Activated CD8-positive, alpha-beta T cell treated with anti-CD3 and anti-CD28 coated beads for 36 hours (primary cell): ENCODE measurements around the gene EN1. TPM values are rescaled to one million over a fixed set of nuclear protein-coding genes. Genes with fewer than 3 reads are reported as not detected.

Experiments
- ATAC-seq: fragments of 200-7000 bp; cut with Tn5 transposase; one replicate; pipeline ENCODE4 v1.10.0; 2021; ENCODE audit warnings: mild to moderate bottlenecking, moderate library complexity
- CTCF ChIA-PET: fragments of 350-600 bp; sonication (Branson Sonifier 250); formaldehyde crosslinking; loops from one replicate; lab custom pipeline; 2021; ENCODE audit warnings: antibody characterized with exemption; lab: Charles Lee
- POLR2A ChIA-PET: fragments of 350-600 bp; sonication (Branson Sonifier 250); formaldehyde crosslinking; loops from one replicate; lab custom pipeline; 2021; ENCODE audit warnings: antibody characterized with exemption; lab: Charles Lee
- DNase-seq: peaks from one replicate; pipeline ENCODE4 v3.0.0-alpha.2; 2020
- H3K27ac Mint-ChIP-seq: one replicate; pipeline ENCODE4 v1.8.0; 2021; ENCODE audit warnings: mild to moderate bottlenecking, mixed read lengths
- H3K27me3 Mint-ChIP-seq: one replicate; pipeline ENCODE4 v1.8.0; 2021; ENCODE audit warnings: mixed read lengths
- H3K36me3 Mint-ChIP-seq: one replicate; pipeline ENCODE4 v1.8.0; 2021; ENCODE audit warnings: low read depth, mixed read lengths
- H3K4me1 Mint-ChIP-seq: one replicate; pipeline ENCODE4 v1.8.0; 2021; ENCODE audit warnings: low read depth, mixed read lengths
- H3K4me3 Mint-ChIP-seq: one replicate; pipeline ENCODE4 v1.8.0; 2021; ENCODE audit warnings: mild to moderate bottlenecking, moderate library complexity, mixed read lengths
- H3K9me3 Mint-ChIP-seq: one replicate; pipeline ENCODE4 v1.8.0; 2021; ENCODE audit warnings: mixed read lengths
- CTCF ChIP-seq: fragments of 200-600 bp; IDR thresholded peaks from one replicate; pipeline ENCODE4 v1.8.0; 2022; ENCODE audit warnings: antibody characterized with exemption, mild to moderate bottlenecking
- intact Hi-C: fragments of 100-400 bp; cut with micrococcal nuclease; formaldehyde crosslinking; loops from one replicate; pipeline ENCODE4 v1.10.0; 2022
- total RNA-seq, 2 experiments: library from RNA; stranded (reverse); gene quantifications; one replicate each; pipeline ENCODE4 v1.2.3, GENCODE V29; 2021

EN1 gene
- total RNA-seq, 2 experiments from 2014 or later = not detected

DNA sequence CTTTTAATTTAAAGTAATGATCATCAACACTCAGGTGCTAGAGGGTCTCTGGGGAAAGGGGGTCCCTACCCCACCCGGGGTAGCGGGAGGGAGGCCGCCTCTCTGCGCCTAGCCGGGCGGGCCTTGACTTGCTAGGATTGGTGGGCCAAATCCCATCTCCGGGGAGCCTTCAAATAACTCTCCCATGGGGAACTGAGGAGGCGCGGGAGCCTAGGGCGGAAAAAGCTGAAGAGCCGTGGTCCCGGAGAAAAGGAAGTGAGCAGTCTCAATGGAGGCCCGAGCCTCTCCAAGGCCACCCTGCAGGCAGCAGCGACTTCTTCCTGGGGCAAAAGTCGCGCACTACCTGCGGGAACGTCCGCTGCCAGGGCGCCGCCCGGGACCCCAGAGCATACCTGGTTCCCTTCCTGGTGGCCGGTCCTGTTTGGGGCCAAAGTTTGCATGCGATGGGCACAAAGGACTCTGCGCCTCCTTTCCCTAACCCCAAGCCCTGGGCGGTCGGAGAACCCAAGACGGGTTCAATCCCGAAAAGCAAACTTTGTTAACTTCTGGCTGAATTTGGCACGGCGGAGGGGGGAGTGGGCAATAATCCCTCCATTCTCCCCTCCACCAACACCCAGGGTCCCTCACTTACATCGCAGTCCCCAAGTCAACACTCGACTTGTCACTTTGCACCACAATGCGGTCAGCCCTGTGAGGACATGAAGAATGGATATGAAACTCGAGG, 13.6 kb downstream of the EN1 start:
- Mint-ChIP-seq H3K9me3 (no peaks in the 10 kb centered on the region), H3K36me3 (no peaks in the 10 kb centered on the region), H3K27me3 (peaks cover 78% of the 10 kb centered on the region), H3K4me3 (no peak overlapping the region), H3K27ac (no peak overlapping the region), H3K4me1 (peaks cover 9% of the 10 kb centered on the region)
- intact Hi-C loops = no loop called here
- no peak for TF ChIP-seq CTCF
- ATAC-seq = no peak
- ChIA-PET CTCF (interaction anchor here (2.3 kb wide), 1 partner anchor 22 kb away, joined by 9 read pairs; no protein-coding TSS in a partner anchor), POLR2A (no interaction called here)
- DNase-seq = no peak

DNA sequence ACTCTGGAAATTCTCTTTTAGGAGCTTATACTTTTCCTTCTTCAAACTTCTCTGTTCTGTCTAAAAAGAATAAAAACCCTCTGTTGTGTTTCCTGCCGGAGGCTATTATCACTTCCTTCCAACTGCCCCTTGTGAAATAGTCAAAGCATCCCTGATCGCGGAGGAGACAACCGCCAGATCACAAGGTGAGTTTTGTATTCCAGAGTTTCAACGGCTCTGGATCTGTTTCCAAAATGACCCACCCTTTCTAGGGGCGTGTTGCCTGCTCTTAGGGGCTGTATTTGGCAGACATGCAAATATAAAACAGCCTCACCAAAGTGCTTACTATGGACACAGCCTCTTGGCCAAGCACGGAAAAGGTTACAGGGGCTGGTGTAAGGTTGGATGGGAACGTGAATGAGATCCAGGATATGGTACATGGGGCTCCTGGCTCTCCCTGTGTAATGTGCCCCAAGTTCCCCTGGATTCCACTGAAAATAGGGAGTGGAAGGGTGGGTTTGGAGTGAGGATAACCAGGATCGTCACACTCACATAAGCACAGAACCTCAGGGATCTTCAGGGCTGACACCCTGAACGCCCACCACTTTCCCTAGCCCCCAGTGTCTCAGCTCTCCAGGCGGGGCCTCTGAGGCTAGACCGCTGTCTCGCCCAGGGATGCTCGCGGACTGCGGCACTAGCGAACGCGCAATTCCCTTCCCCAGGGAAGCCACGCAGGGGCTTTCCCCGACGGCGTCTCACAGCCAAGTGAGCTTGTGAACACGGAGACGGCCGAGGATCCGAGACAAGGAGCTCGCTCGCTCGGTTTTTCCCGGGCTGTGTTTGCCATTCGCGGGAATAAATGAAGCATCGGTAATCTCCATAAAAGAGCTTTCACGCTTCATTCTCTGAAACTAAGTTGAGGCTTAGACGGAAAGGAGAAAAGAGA, 14.4 kb downstream of the EN1 start:
- intact Hi-C loops = no loop called here
- no peaks in the 10 kb centered on the region for H3K9me3 Mint-ChIP-seq
- no peak overlapping the region for H3K4me3 Mint-ChIP-seq
- ChIA-PET POLR2A (no interaction called here), CTCF (interaction anchor here (2.3 to 2.9 kb wide), 2 partner anchors 22 kb away, joined by 9 to 10 read pairs; no protein-coding TSS in a partner anchor)
- no peak for TF ChIP-seq CTCF
- H3K27me3 Mint-ChIP-seq = peaks cover 76% of the 10 kb centered on the region
- no peaks in the 10 kb centered on the region for H3K36me3 Mint-ChIP-seq
- no peak for DNase-seq
- H3K27ac Mint-ChIP-seq = no peak overlapping the region
- ATAC-seq = no peak
- H3K4me1 Mint-ChIP-seq = peaks cover 9% of the 10 kb centered on the region

DNA sequence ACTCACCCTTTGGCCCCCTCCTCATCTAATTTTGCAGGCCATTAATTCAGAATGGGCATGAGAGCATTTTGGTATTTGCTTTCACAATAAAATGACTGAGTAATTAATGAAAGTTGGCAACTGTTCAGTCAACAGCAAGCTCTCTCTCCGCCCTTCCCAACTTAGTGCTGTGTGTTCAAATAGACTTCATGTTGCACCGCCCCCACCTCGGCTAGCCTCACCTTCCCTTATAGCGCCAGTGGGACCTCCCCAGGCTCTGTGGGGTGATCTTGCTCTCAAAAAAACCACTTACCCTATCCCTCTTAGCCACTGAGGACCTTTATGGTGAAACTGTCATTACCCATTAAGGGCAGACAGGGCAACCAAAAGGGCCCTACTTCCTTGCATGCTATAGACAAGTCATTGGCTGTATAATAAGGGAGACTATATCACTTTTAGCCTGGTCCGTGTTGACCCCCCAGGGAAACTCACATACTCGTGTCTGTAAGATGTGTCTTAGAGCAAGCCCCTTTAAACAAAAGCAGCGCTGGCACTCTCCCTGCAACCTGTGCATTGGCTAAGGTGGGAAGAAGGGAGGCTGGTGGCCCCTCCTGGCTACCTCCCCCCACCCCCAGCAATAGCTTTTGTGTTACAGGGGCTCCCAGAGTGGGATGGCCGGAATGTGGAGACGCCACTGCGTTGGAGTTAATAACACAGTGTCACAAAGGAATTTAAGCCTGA, 15.2 kb downstream of the EN1 start:
- intact Hi-C loops = no loop called here
- TF ChIP-seq CTCF = no peak
- Mint-ChIP-seq H3K4me3 (no peak overlapping the region), H3K27me3 (peaks cover 71% of the 10 kb centered on the region), H3K27ac (no peak overlapping the region), H3K36me3 (no peaks in the 10 kb centered on the region), H3K4me1 (peaks cover 9% of the 10 kb centered on the region), H3K9me3 (no peaks in the 10 kb centered on the region)
- ChIA-PET POLR2A (no interaction called here), CTCF (interaction anchor here (2.9 kb wide), 1 partner anchor 23 kb away, joined by 10 read pairs; no protein-coding TSS in a partner anchor)
- ATAC-seq (no peak), DNase-seq (no peak)

GRCh38 chr2:118830881-118831280, 16.6 kb downstream of the EN1 start:
- CTCF ChIA-PET = interaction anchor here (2.9 kb wide), 1 partner anchor 25 kb away, joined by 10 read pairs; no protein-coding TSS in a partner anchor
- H3K27ac Mint-ChIP-seq = no peak overlapping the region
- ATAC-seq = no peak

More at GRCh38 chr2:118830881-118831280, 16.6 kb downstream of the EN1 start:
- Mint-ChIP-seq H3K9me3 (no peaks in the 10 kb centered on the region), H3K4me3 (no peak overlapping the region), H3K4me1 (peaks cover 6% of the 10 kb centered on the region), H3K36me3 (no peaks in the 10 kb centered on the region), H3K27me3 (peaks cover 64% of the 10 kb centered on the region)
- DNase-seq = no peak
- no peak for TF ChIP-seq CTCF
- intact Hi-C loops = no loop called here
- POLR2A ChIA-PET = no interaction called here
